ENCODE results near the gene ADGRG4.

ADGRG4 gene

GRCh38 chrX:136318156-136318555 lies 17.4 kb downstream of the ADGRG4 start:
- DNase-seq (ENCODE audit: low read depth), result no peak
- H3K4me3 ChIP-seq (ENCODE audit: control insufficient read depth, low read depth, low read length), result no peak overlapping the region
- no peak for TF ChIP-seq CTCF (conservative IDR thresholded peaks at IDR 0.05; ENCODE audit: control insufficient read depth, insufficient read depth, low read depth, low read length)

GRCh38 chrX:136318895-136319597 lies 18.3 kb downstream of the ADGRG4 start:
- no peak for TF ChIP-seq CTCF (conservative IDR thresholded peaks at IDR 0.05; ENCODE audit: control insufficient read depth, insufficient read depth, low read depth, low read length)
- no peak overlapping the region for H3K4me3 ChIP-seq (ENCODE audit: control insufficient read depth, low read depth, low read length)
- no peak for DNase-seq (ENCODE audit: low read depth)

- no peak for DNase-seq (ENCODE audit: low read depth)
- no peak for TF ChIP-seq CTCF (conservative IDR thresholded peaks at IDR 0.05; ENCODE audit: control insufficient read depth, insufficient read depth, low read depth, low read length)
- H3K4me3 ChIP-seq (ENCODE audit: control insufficient read depth, low read depth, low read length), result no peak overlapping the region
These were observed 18.8 kb downstream of the ADGRG4 start for GRCh38 chrX:136319600-136319999.

GRCh38 chrX:136321532-136321931 lies 20.8 kb downstream of the ADGRG4 start:
- TF ChIP-seq CTCF (conservative IDR thresholded peaks at IDR 0.05; ENCODE audit: control insufficient read depth, insufficient read depth, low read depth, low read length), result no peak
- no peak overlapping the region for H3K4me3 ChIP-seq (ENCODE audit: control insufficient read depth, low read depth, low read length)

GRCh38 chrX:136322064-136322463 lies 21.3 kb downstream of the ADGRG4 start:
- H3K4me3 ChIP-seq (ENCODE audit: control insufficient read depth, low read depth, low read length), result no peak overlapping the region
- peak; percentile 11 for DNase-seq (ENCODE audit: low read depth)
- no peak for TF ChIP-seq CTCF (conservative IDR thresholded peaks at IDR 0.05; ENCODE audit: control insufficient read depth, insufficient read depth, low read depth, low read length)

More at GRCh38 chrX:136321532-136321931, 20.8 kb downstream of the ADGRG4 start:
- no peak for DNase-seq (ENCODE audit: low read depth)

- H3K4me3 ChIP-seq (ENCODE audit: control insufficient read depth, low read depth, low read length), result no peak overlapping the region
- no peak for DNase-seq (ENCODE audit: low read depth)
- TF ChIP-seq CTCF (conservative IDR thresholded peaks at IDR 0.05; ENCODE audit: control insufficient read depth, insufficient read depth, low read depth, low read length), result no peak
These were observed 24.6 kb downstream of the ADGRG4 start for GRCh38 chrX:136325377-136325776.
